Testis (tissue), 2 donors: ENCODE results near the gene KLHDC7B.

Experiments used
- POLR2A ChIP-seq: fragments of 450-650 bp; IDR thresholded peaks from one replicate; pipeline ENCODE4 v1.6.1; 2017; ENCODE audit warnings: antibody characterized with exemption, mild to moderate bottlenecking, moderate library complexity
- TF ChIP-seq, protein P1 (sequence below), 3 experiments: fragments of 450-650 bp in 2 of 3; fragments of 200-600 bp in 1 of 3; sonication (generic) in 1 of 3; IDR thresholded peaks; one replicate each; pipeline ENCODE4 v1.5.1; 2016 to 2019; ENCODE audit warnings: antibody characterized with exemption in 3 of 3, mild to moderate bottlenecking in 2 of 3, moderate library complexity in 1 of 3

GRCh38 chr22:50564289-50564688 lies 18.6 kb downstream of the KLHDC7B start:
- TF ChIP-seq, protein P1, sequence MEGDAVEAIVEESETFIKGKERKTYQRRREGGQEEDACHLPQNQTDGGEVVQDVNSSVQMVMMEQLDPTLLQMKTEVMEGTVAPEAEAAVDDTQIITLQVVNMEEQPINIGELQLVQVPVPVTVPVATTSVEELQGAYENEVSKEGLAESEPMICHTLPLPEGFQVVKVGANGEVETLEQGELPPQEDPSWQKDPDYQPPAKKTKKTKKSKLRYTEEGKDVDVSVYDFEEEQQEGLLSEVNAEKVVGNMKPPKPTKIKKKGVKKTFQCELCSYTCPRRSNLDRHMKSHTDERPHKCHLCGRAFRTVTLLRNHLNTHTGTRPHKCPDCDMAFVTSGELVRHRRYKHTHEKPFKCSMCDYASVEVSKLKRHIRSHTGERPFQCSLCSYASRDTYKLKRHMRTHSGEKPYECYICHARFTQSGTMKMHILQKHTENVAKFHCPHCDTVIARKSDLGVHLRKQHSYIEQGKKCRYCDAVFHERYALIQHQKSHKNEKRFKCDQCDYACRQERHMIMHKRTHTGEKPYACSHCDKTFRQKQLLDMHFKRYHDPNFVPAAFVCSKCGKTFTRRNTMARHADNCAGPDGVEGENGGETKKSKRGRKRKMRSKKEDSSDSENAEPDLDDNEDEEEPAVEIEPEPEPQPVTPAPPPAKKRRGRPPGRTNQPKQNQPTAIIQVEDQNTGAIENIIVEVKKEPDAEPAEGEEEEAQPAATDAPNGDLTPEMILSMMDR (IDR thresholded peaks at IDR 0.05): no peak
- TF ChIP-seq POLR2A: no peak
